SH-SY5Y (cell line): ENCODE data around the gene EIF2S2.

Experiments used
- GATA2 ChIP-seq: IDR thresholded peaks from 2 replicates; pipeline ENCODE4 v1.6.1; 2011; ENCODE audit warnings: mild to moderate bottlenecking, low read depth, low read length
- GATA3 ChIP-seq: IDR thresholded peaks from 2 replicates; pipeline ENCODE4 v1.6.1; 2011; ENCODE audit warnings: low read depth, mild to moderate bottlenecking, low read length, moderate library complexity

DNA sequence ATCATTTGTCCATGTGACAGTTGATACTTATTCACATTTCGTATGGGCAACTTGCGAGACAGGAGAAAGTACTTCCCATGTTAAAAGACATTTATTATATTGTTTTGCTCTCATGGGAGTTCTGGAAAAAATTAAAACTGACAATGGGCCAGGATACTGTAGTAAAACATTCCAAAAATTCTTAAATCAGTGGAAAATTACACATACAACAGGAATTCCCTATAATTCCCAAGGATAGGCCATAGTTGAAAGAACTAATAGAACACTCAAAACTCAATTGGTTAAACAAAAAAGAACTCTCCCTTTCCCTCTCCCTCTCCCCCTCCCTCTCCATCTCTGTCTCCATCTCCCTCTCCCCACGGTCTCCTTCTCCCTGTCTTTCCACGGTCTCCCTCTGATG lies 19.4 kb upstream of the EIF2S2 start:
- TF ChIP-seq GATA3, result no peak
- no peak for TF ChIP-seq GATA2
